Prostate gland (tissue), 2 donors: Measurements from ENCODE around the gene LINC00632.

ENCODE experiments used
- POLR2A ChIP-seq: fragments of 450-650 bp; IDR thresholded peaks from one replicate; pipeline ENCODE4 v1.6.1; 2016; ENCODE audit warnings: antibody characterized with exemption, mild to moderate bottlenecking
- POLR2AphosphoS5 ChIP-seq: sonication (generic); formaldehyde crosslinking; IDR thresholded peaks from one replicate; pipeline ENCODE4 v1.6.1; 2017; ENCODE audit warnings: antibody characterized with exemption
- TF ChIP-seq, protein P1 (sequence below), 4 experiments: fragments of 200-600 bp in 2 of 4; fragments of 450-650 bp in 2 of 4; sonication (generic) in 2 of 4; IDR thresholded peaks; 1 replicate in 3 of 4; 2 replicates in 1 of 4; pipeline ENCODE4 v1.5.1; 2016 to 2019; ENCODE audit warnings: antibody characterized with exemption in 4 of 4, mild to moderate bottlenecking in 2 of 4, moderate library complexity in 2 of 4

GRCh38 chrX:140664939-140665338 lies 44.6 kb upstream of the LINC00632 start:
- TF ChIP-seq, protein P1, sequence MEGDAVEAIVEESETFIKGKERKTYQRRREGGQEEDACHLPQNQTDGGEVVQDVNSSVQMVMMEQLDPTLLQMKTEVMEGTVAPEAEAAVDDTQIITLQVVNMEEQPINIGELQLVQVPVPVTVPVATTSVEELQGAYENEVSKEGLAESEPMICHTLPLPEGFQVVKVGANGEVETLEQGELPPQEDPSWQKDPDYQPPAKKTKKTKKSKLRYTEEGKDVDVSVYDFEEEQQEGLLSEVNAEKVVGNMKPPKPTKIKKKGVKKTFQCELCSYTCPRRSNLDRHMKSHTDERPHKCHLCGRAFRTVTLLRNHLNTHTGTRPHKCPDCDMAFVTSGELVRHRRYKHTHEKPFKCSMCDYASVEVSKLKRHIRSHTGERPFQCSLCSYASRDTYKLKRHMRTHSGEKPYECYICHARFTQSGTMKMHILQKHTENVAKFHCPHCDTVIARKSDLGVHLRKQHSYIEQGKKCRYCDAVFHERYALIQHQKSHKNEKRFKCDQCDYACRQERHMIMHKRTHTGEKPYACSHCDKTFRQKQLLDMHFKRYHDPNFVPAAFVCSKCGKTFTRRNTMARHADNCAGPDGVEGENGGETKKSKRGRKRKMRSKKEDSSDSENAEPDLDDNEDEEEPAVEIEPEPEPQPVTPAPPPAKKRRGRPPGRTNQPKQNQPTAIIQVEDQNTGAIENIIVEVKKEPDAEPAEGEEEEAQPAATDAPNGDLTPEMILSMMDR (IDR thresholded peaks at IDR 0.05): peak in 2 of 4 experiments; percentile 10 to 18
- TF ChIP-seq POLR2AphosphoS5 (no peak), POLR2A (no peak)
